ENCODE measurements around the gene KCNH2. TPM values are rescaled to one million over a fixed set of nuclear protein-coding genes. Genes with fewer than 3 reads are reported as not detected.
"Not testable (repeated sequence)": the region's sequence is repeated elsewhere in the genome, so short reads cannot be mapped to it uniquely, and the experiment has no call there.

The KCNH2 gene
- total and polyA plus RNA-seq, 2 experiments from 2014 or later, result 2.6 to 14.7 TPM

- not testable (repeated sequence) for H3K36me3 Mint-ChIP-seq (ENCODE audit: low read depth); H4K20me1 ChIP-seq (replicated peaks; ENCODE audit: insufficient read depth); H3K4me3 ChIP-seq; H3K79me2 ChIP-seq (replicated peaks; ENCODE audit: insufficient read depth); H3K9me2 ChIP-seq (ENCODE audit: insufficient read depth); ATAC-seq; H3K9me3 Mint-ChIP-seq; H3K4me3 Mint-ChIP-seq; H3K4me1 ChIP-seq (ENCODE audit: insufficient read depth); H3K36me3 ChIP-seq (ENCODE audit: insufficient read depth); H3K27ac Mint-ChIP-seq; H3K27ac ChIP-seq (ENCODE audit: low read depth); H3K27me3 ChIP-seq (ENCODE audit: insufficient read depth); H3K27me3 Mint-ChIP-seq (ENCODE audit: insufficient read depth, low read depth, poor library complexity); H3F3A ChIP-seq (replicated peaks; ENCODE audit: low read depth); H3K4me2 ChIP-seq; DNase-seq (ENCODE audit: low spot score); H2AFZ ChIP-seq
- H3K4me1 Mint-ChIP-seq, result peaks cover 14% of the 10 kb centered on the region
Measured at GRCh38 chr7:150910305-150910995, 67.7 kb downstream of the KCNH2 start.

GRCh38 chr7:150909200-150909995, 68.7 kb downstream of the KCNH2 start:
- Histone ChIP-seq H3K4me2 (no peak overlapping the region), H4K20me1 (replicated peaks; ENCODE audit: insufficient read depth) (no peaks in the 10 kb centered on the region), H3K9me2 (ENCODE audit: insufficient read depth) (no peaks in the 10 kb centered on the region), H3K27me3 (ENCODE audit: insufficient read depth) (no peaks in the 10 kb centered on the region), H2AFZ (no peak overlapping the region), H3K36me3 (ENCODE audit: insufficient read depth) (no peaks in the 10 kb centered on the region), H3F3A (replicated peaks; ENCODE audit: low read depth) (no peaks in the 10 kb centered on the region), H3K4me3 (no peak overlapping the region), H3K4me1 (ENCODE audit: insufficient read depth) (no peaks in the 10 kb centered on the region; the same call in 1 of the 2 replicates), H3K79me2 (replicated peaks; ENCODE audit: insufficient read depth) (no peaks in the 10 kb centered on the region), H3K27ac (ENCODE audit: low read depth) (no peak overlapping the region)
- no peaks in the 10 kb centered on the region for H3K36me3 Mint-ChIP-seq (ENCODE audit: low read depth)
- ATAC-seq (no peak), DNase-seq (ENCODE audit: low spot score) (no peak)
- H3K27ac Mint-ChIP-seq, result no peak overlapping the region
- TF ChIP-seq ETS1 (IDR thresholded peaks at IDR 0.05), result no peak
- peaks cover 10% of the 10 kb centered on the region for H3K27me3 Mint-ChIP-seq (ENCODE audit: insufficient read depth, low read depth, poor library complexity)
- no peak overlapping the region for H3K4me3 Mint-ChIP-seq
- H3K4me1 Mint-ChIP-seq, result peaks cover 14% of the 10 kb centered on the region
- peaks cover 4% of the 10 kb centered on the region for H3K9me3 Mint-ChIP-seq

- Mint-ChIP-seq H3K9me3 (peaks cover 4% of the 10 kb centered on the region), H3K4me3 (no peak overlapping the region), H3K27ac (no peak overlapping the region), H3K27me3 (ENCODE audit: insufficient read depth, low read depth, poor library complexity) (peaks cover 10% of the 10 kb centered on the region), H3K4me1 (peaks cover 14% of the 10 kb centered on the region), H3K36me3 (ENCODE audit: low read depth) (no peaks in the 10 kb centered on the region)
- no peaks in the 10 kb centered on the region for H3K27me3 ChIP-seq (ENCODE audit: insufficient read depth)
- no peaks in the 10 kb centered on the region for H4K20me1 ChIP-seq (replicated peaks; ENCODE audit: insufficient read depth)
- H3K27ac ChIP-seq (ENCODE audit: low read depth), result no peak overlapping the region
- no peaks in the 10 kb centered on the region for H3F3A ChIP-seq (replicated peaks; ENCODE audit: low read depth)
- ATAC-seq (no peak), DNase-seq (ENCODE audit: low spot score) (no peak)
- no peaks in the 10 kb centered on the region; the same call in 1 of the 2 replicates for H3K4me1 ChIP-seq (ENCODE audit: insufficient read depth)
- no peaks in the 10 kb centered on the region for H3K9me2 ChIP-seq (ENCODE audit: insufficient read depth)
- no peak overlapping the region for H3K4me2 ChIP-seq
- no peak overlapping the region for H2AFZ ChIP-seq
- H3K36me3 ChIP-seq (ENCODE audit: insufficient read depth), result no peaks in the 10 kb centered on the region
- no peaks in the 10 kb centered on the region for H3K79me2 ChIP-seq (replicated peaks; ENCODE audit: insufficient read depth)
- no peak overlapping the region for H3K4me3 ChIP-seq
- TF ChIP-seq STAT1 (IDR thresholded peaks at IDR 0.05; ENCODE audit: unreplicated experiment) (no peak), NANOG (IDR thresholded peaks at IDR 0.05; ENCODE audit: borderline replicate concordance) (no peak), ZNF114 (CRISPR knock-in tag; IDR thresholded peaks at IDR 0.05) (no peak), REST (IDR thresholded peaks at IDR 0.05; ENCODE audit: unreplicated experiment) (no peak), EZH2 (IDR thresholded peaks at IDR 0.05; ENCODE audit: low read depth, unreplicated experiment) (no peak), JUNB (IDR thresholded peaks at IDR 0.05; ENCODE audit: unreplicated experiment) (no peak), ZNF331 (CRISPR knock-in tag; IDR thresholded peaks at IDR 0.05; ENCODE audit: low read depth) (no peak), CTCF (conservative IDR thresholded peaks at IDR 0.05; ENCODE audit: low read depth in 2 of 2) (no peak), POLR2AphosphoS5 (IDR thresholded peaks at IDR 0.05; ENCODE audit: low read depth) (no peak), CREB1 (CRISPR knock-in tag; IDR thresholded peaks at IDR 0.05; ENCODE audit: low read depth) (no peak), EZH2phosphoT487 (IDR thresholded peaks at IDR 0.05; ENCODE audit: unreplicated experiment) (no peak)
Measured at GRCh38 chr7:150908173-150908572, 69.9 kb downstream of the KCNH2 start.

Measured in GM23338 (cell line).